ENCODE data around the gene SLC16A1. TPM values are rescaled to one million over a fixed set of nuclear protein-coding genes. Genes with fewer than 3 reads are reported as not detected.

Gene SLC16A1
- total and polyA plus RNA-seq, 10 of the 15 experiments (the other 5 are each of a cell fraction or from before 2014, with no cell fraction given): 39.0 to 106 (median 65.8) TPM

- ChIA-PET POLR2A (no interaction called here), SMC1A (ENCODE audit: uncharacterized antibody, unreplicated experiment) (no interaction called here), CTCF (no interaction called here), RAD21 (ENCODE audit: unreplicated experiment) (no interaction called here)
- no peaks in the 10 kb centered on the region for H4K20me1 ChIP-seq (ENCODE audit: control insufficient read depth, insufficient read depth)
- H3K79me2 ChIP-seq (ENCODE audit: control insufficient read depth, insufficient read depth, low read length): no peaks in the 10 kb centered on the region
- ATAC-seq: no peak
- no TSS peak for BruUV-seq (replicated peaks)
- WGBS (ENCODE audit: insufficient coverage, insufficient replicate concordance, low lambda C conversion rate, missing lambda C conversion rate): 64% methylated on average over 4 of the region's 4 CpGs
- no peak overlapping the region for H3K27ac ChIP-seq (ENCODE audit: control insufficient read depth, insufficient read depth)
- H3K4me3 ChIP-seq: no peak overlapping the region
- FAIRE-seq: no peak
- no peak overlapping the region for H2AFZ ChIP-seq (ENCODE audit: control insufficient read depth, low read depth, low read length)
- H3K9ac ChIP-seq (ENCODE audit: control insufficient read depth, insufficient read depth, low read length): no peak overlapping the region
- no peaks in the 10 kb centered on the region for H3K9me3 ChIP-seq (replicated peaks; ENCODE audit: control insufficient read depth, insufficient read depth, low read length)
- no peaks in the 10 kb centered on the region for H3K36me3 ChIP-seq (ENCODE audit: control insufficient read depth in 2 of 2, insufficient read depth in 2 of 2, low read length in 1 of 2)
- intact Hi-C loops (cut with micrococcal nuclease; ENCODE audit: unreplicated experiment): no loop called here
- in situ Hi-C loops (cut with MboI): no loop called here
- no peak for DNase-seq (ENCODE audit: low read depth, low spot score)
- TF ChIP-seq SKIL (IDR thresholded peaks at IDR 0.05; ENCODE audit: low read depth, poor library complexity, severe bottlenecking): no peak
- no peak for TF ChIP-seq TAF1 (IDR thresholded peaks at IDR 0.05; ENCODE audit: borderline replicate concordance, low read depth, low read length)
- TF ChIP-seq ZNF217 (IDR thresholded peaks at IDR 0.05): no peak
- TF ChIP-seq RELA (IDR thresholded peaks at IDR 0.05; ENCODE audit: borderline replicate concordance, partially characterized antibody): no peak
- TF ChIP-seq SMAD1 (IDR thresholded peaks at IDR 0.05; ENCODE audit: low read depth, partially characterized antibody): no peak
- no peaks in the 10 kb centered on the region for H3K4me1 ChIP-seq (ENCODE audit: control insufficient read depth, insufficient read depth, low read length)
- H3K27me3 ChIP-seq (replicated peaks in 1 of 2; ENCODE audit: control insufficient read depth in 2 of 2, insufficient read depth in 2 of 2, low read length in 1 of 2): no peaks in the 10 kb centered on the region
- H3K4me2 ChIP-seq (ENCODE audit: control insufficient read depth, insufficient read depth): no peak overlapping the region
These were observed 86.1 kb downstream of the SLC16A1 start for GRCh38 chr1:112869895-112870294.

GRCh38 chr1:112868191-112868590 is 87.8 kb downstream of the SLC16A1 start:
- H3K4me3 ChIP-seq: no peak overlapping the region
- intact Hi-C loops (cut with micrococcal nuclease; ENCODE audit: unreplicated experiment): no loop called here
- CTCF ChIA-PET: interaction anchor here (0.6 to 1.2 kb wide), 2 partner anchors 174 to 204 kb away, joined by 3 to 4 read pairs; partner anchors contain the start of gene LRIG2
- in situ Hi-C loops (cut with MboI): no loop called here
- no peaks in the 10 kb centered on the region for H3K4me1 ChIP-seq (ENCODE audit: control insufficient read depth, insufficient read depth, low read length)
- ATAC-seq: no peak
- H2AFZ ChIP-seq (ENCODE audit: control insufficient read depth, low read depth, low read length): no peak overlapping the region
- no peak for FAIRE-seq
- no peak overlapping the region for H3K4me2 ChIP-seq (ENCODE audit: control insufficient read depth, insufficient read depth)
- RAD21 ChIA-PET (ENCODE audit: unreplicated experiment): no interaction called here
- no peak overlapping the region for H3K9ac ChIP-seq (ENCODE audit: control insufficient read depth, insufficient read depth, low read length)
- POLR2A ChIA-PET: no interaction called here
- 68% methylated on average over 2 of the region's 2 CpGs for WGBS (ENCODE audit: insufficient coverage, insufficient replicate concordance, low lambda C conversion rate, missing lambda C conversion rate)
- SMC1A ChIA-PET (ENCODE audit: uncharacterized antibody, unreplicated experiment): interaction anchor here (1.3 to 1.6 kb wide), 2 partner anchors 36 to 175 kb away, joined by 3 to 4 read pairs; no protein-coding TSS in a partner anchor
- no peak overlapping the region for H3K27ac ChIP-seq (ENCODE audit: control insufficient read depth, insufficient read depth)
- H3K36me3 ChIP-seq (ENCODE audit: control insufficient read depth in 2 of 2, insufficient read depth in 2 of 2, low read length in 1 of 2): no peaks in the 10 kb centered on the region
- no peaks in the 10 kb centered on the region for H3K27me3 ChIP-seq (replicated peaks in 1 of 2; ENCODE audit: control insufficient read depth in 2 of 2, insufficient read depth in 2 of 2, low read length in 1 of 2)
- DNase-seq (ENCODE audit: low read depth, low spot score): no peak
- H4K20me1 ChIP-seq (ENCODE audit: control insufficient read depth, insufficient read depth): no peaks in the 10 kb centered on the region
- no TSS peak for BruUV-seq (replicated peaks)
- no peaks in the 10 kb centered on the region for H3K9me3 ChIP-seq (replicated peaks; ENCODE audit: control insufficient read depth, insufficient read depth, low read length)
- H3K79me2 ChIP-seq (ENCODE audit: control insufficient read depth, insufficient read depth, low read length): no peaks in the 10 kb centered on the region
- no peak for TF ChIP-seq MEF2B (IDR thresholded peaks at IDR 0.05; ENCODE audit: partially characterized antibody, poor library complexity, severe bottlenecking)
- no peak for TF ChIP-seq LARP7 (IDR thresholded peaks at IDR 0.05)
- no peak for TF ChIP-seq NFYA (IDR thresholded peaks at IDR 0.05; ENCODE audit: borderline replicate concordance, low read depth, low read length)
- no peak for TF ChIP-seq RUNX3 (IDR thresholded peaks at IDR 0.05; ENCODE audit: low read length)
- no peak for TF ChIP-seq ZBTB11 (CRISPR knock-in tag; IDR thresholded peaks at IDR 0.05)
- TF ChIP-seq STAT3 (IDR thresholded peaks at IDR 0.05; ENCODE audit: low read depth, low read length): no peak
- no peak for TF ChIP-seq WRNIP1 (IDR thresholded peaks at IDR 0.05; ENCODE audit: borderline replicate concordance, low read depth, low read length)
- no peak for TF ChIP-seq SREBF2 (IDR thresholded peaks at IDR 0.05; ENCODE audit: low read length)
- TF ChIP-seq TARDBP (IDR thresholded peaks at IDR 0.05; ENCODE audit: borderline replicate concordance): no peak
- no peak for TF ChIP-seq CHD1 (IDR thresholded peaks at IDR 0.05; ENCODE audit: low read depth, low read length)
